ENCODE measurements around the gene HSD17B14. TPM values are rescaled to one million over a fixed set of nuclear protein-coding genes. Genes with fewer than 3 reads are reported as not detected.
A peak's percentile ranks its signal among the peaks of the same experiment; 100 is the strongest.

The HSD17B14 gene
- total RNA-seq, 1 experiment from 2014 or later, result 3.9 TPM

GRCh38 chr19:48842789-48843162 lies 6.5 kb upstream of the HSD17B14 start:
- Histone ChIP-seq H3K4me2 (ENCODE audit: low read length) (no peak overlapping the region), H2AFZ (ENCODE audit: low read depth, low read length, poor library complexity, severe bottlenecking) (no peak overlapping the region), H4K20me1 (ENCODE audit: insufficient read depth) (no peaks in the 10 kb centered on the region), H3K27ac (ENCODE audit: low read depth, low read length) (no peak overlapping the region), H3K4me1 (ENCODE audit: control insufficient read depth in 1 of 2, insufficient read depth in 2 of 2, low read length in 2 of 2) (peaks cover 0 to 5% of the 10 kb centered on the region in 2 experiments; a peak in 1 of 4 replicates), H3K79me2 (ENCODE audit: insufficient read depth, low read length) (no peaks in the 10 kb centered on the region), H3K27me3 (ENCODE audit: insufficient read depth, low read length) (no peaks in the 10 kb centered on the region), H3K4me3 (replicated peaks in 1 of 2; ENCODE audit: low read depth in 1 of 2, low read length in 2 of 2) (no peak overlapping the region), H3K9ac (ENCODE audit: low read length) (no peak overlapping the region), H3K9me3 (ENCODE audit: control insufficient read depth in 1 of 2, insufficient read depth in 1 of 2, low read depth in 1 of 2, low read length in 2 of 2) (no peaks in the 10 kb centered on the region), H3K36me3 (ENCODE audit: control insufficient read depth in 1 of 2, insufficient read depth in 2 of 2, low read length in 2 of 2) (0 out of 4 replicates have a peak, but pooled peaks cover 0 to 4% of the 10 kb centered on the region in 2 experiments), H3K9me2 (ENCODE audit: insufficient read depth) (no peaks in the 10 kb centered on the region)
- no TSS peak for BruUV-seq (replicated peaks)
- CTCF ChIA-PET, result interaction anchor here (0.6 to 4.4 kb wide), 28 partner anchors 9 to 219 kb away, joined by 3 to 49 read pairs (median 4); partner anchors contain the start of genes CA11, DHDH, GYS1 and PPP1R15A
- RAD21 ChIA-PET (ENCODE audit: low non-redundant PET in 1 of 2, low total read pairs in 2 of 2, uncharacterized antibody in 2 of 2, unreplicated experiment in 2 of 2), result interaction anchor here (0.8 to 1.9 kb wide), 6 partner anchors 48 to 197 kb away, joined by 3 to 10 read pairs (median 6); partner anchors contain the start of gene CA11 (in 2 of the 2)
- TF ChIP-seq CTCF (IDR thresholded peaks at IDR 0.05 in 2 of 3, conservative IDR thresholded peaks at IDR 0.05 in 1 of 3; ENCODE audit: borderline replicate concordance in 1 of 3, insufficient read depth in 1 of 3, low read depth in 2 of 3, low read length in 2 of 3), result peak; percentile 60 to 90 (median 75)
- TF ChIP-seq RAD21 (IDR thresholded peaks at IDR 0.05; ENCODE audit: low read depth), result peak; percentile 73
- TF ChIP-seq CEBPB (IDR thresholded peaks at IDR 0.05; ENCODE audit: low read depth), result no peak
- DNase-seq (ENCODE audit: low read depth, low spot score) (peak; percentile 46), ATAC-seq (peak; percentile 79)
- POLR2A ChIA-PET, result interaction anchor here (0.6 to 1.9 kb wide), 4 partner anchors 29 to 226 kb away, joined by 3 to 6 read pairs (median 4); partner anchors contain the start of gene PPP1R15A
- intact Hi-C loops (cut with micrococcal nuclease), result loop anchor here (1.0 to 2.0 kb wide), 2 partner anchors 54 to 196 kb away; partner anchors contain the start of gene CA11

GRCh38 chr19:48841571-48841970 lies 5.3 kb upstream of the HSD17B14 start:
- DNase-seq (ENCODE audit: low read depth, low spot score) (no peak), ATAC-seq (no peak)
- BruUV-seq (replicated peaks), result no TSS peak
- TF ChIP-seq ZFX (IDR thresholded peaks at IDR 0.05) (no peak), SP1 (IDR thresholded peaks at IDR 0.05; ENCODE audit: low read depth) (no peak), CEBPB (IDR thresholded peaks at IDR 0.05; ENCODE audit: low read depth) (no peak)
- intact Hi-C loops (cut with micrococcal nuclease), result no loop called here
- CTCF ChIA-PET, result interaction anchor here (1.8 to 4.4 kb wide), 6 partner anchors 10 to 196 kb away, joined by 6 to 49 read pairs (median 16); partner anchors contain the start of gene CA11
- no peak overlapping the region for H3K4me2 ChIP-seq (ENCODE audit: low read length)
- H3K36me3 ChIP-seq (ENCODE audit: control insufficient read depth in 1 of 2, insufficient read depth in 2 of 2, low read length in 2 of 2), result 0 out of 4 replicates have a peak, but pooled peaks cover 0 to 4% of the 10 kb centered on the region in 2 experiments
- RAD21 ChIA-PET (ENCODE audit: low non-redundant PET in 1 of 2, low total read pairs in 2 of 2, uncharacterized antibody in 2 of 2, unreplicated experiment in 2 of 2), result interaction anchor here in 1 of 2 experiments (1.9 kb wide), 1 partner anchor 46 kb away, joined by 6 read pairs; no protein-coding TSS in a partner anchor
- H4K20me1 ChIP-seq (ENCODE audit: insufficient read depth), result no peaks in the 10 kb centered on the region
- H3K9me3 ChIP-seq (ENCODE audit: control insufficient read depth in 1 of 2, insufficient read depth in 1 of 2, low read depth in 1 of 2, low read length in 2 of 2), result no peaks in the 10 kb centered on the region
- H3K27me3 ChIP-seq (ENCODE audit: insufficient read depth, low read length), result no peaks in the 10 kb centered on the region
- no peak overlapping the region for H3K27ac ChIP-seq (ENCODE audit: low read depth, low read length)
- no peaks in the 10 kb centered on the region for H3K9me2 ChIP-seq (ENCODE audit: insufficient read depth)
- POLR2A ChIA-PET, result interaction anchor here (1.1 to 1.9 kb wide), 2 partner anchors 30 to 60 kb away, joined by 3 to 5 read pairs; partner anchors contain the start of gene PPP1R15A
- no peak overlapping the region for H3K9ac ChIP-seq (ENCODE audit: low read length)
- no peak overlapping the region for H2AFZ ChIP-seq (ENCODE audit: low read depth, low read length, poor library complexity, severe bottlenecking)
- H3K4me1 ChIP-seq (ENCODE audit: control insufficient read depth in 1 of 2, insufficient read depth in 2 of 2, low read length in 2 of 2), result peaks cover 0 to 14% of the 10 kb centered on the region in 2 experiments; a peak in 3 of 4 replicates
- no peak overlapping the region for H3K4me3 ChIP-seq (replicated peaks in 1 of 2; ENCODE audit: low read depth in 1 of 2, low read length in 2 of 2)
- H3K79me2 ChIP-seq (ENCODE audit: insufficient read depth, low read length), result no peaks in the 10 kb centered on the region

All from HCT116 (cell line).